ENCODE measurements around the gene CATSPERD.
"Not testable (repeated sequence)": the region's sequence is repeated elsewhere in the genome, so short reads cannot be mapped to it uniquely, and the experiment has no call there.

CATSPERD gene

GRCh38 chr19:5686326-5686646, 34.2 kb upstream of the CATSPERD start:
- DNase-seq = no peak

- DNase-seq = peak; percentile 87
These were observed 33.6 kb upstream of the CATSPERD start for GRCh38 chr19:5686647-5687359.

- no peak for DNase-seq
These were observed 32.9 kb upstream of the CATSPERD start for GRCh38 chr19:5687360-5688198.

GRCh38 chr19:5688262-5688881, 32.1 kb upstream of the CATSPERD start:
- DNase-seq = not testable (repeated sequence)

- peak; percentile 99 for DNase-seq
These were observed 30.1 kb upstream of the CATSPERD start, which contains the start of gene RPL36 for GRCh38 chr19:5690125-5690954. Gene RPL36, plus strand, starts transcription at chr19:5690295. Its CDS starts 213 bp downstream, at chr19:5690508.

GRCh38 chr19:5690955-5691821, 29.2 kb upstream of the CATSPERD start:
- DNase-seq = peak; percentile 28

- no peak for DNase-seq
These were observed 28.4 kb upstream of the CATSPERD start for GRCh38 chr19:5691822-5692722.

- DNase-seq = no peak
These were observed 27.7 kb upstream of the CATSPERD start for GRCh38 chr19:5692723-5693194.

GRCh38 chr19:5693195-5694166, 27.0 kb upstream of the CATSPERD start:
- no peak for DNase-seq

GRCh38 chr19:5694167-5694955, 26.1 kb upstream of the CATSPERD start:
- no peak for DNase-seq

- no peak for DNase-seq
These were observed 25.3 kb upstream of the CATSPERD start for GRCh38 chr19:5694956-5695648.

GRCh38 chr19:5695649-5696195, 24.7 kb upstream of the CATSPERD start:
- DNase-seq = no peak

GRCh38 chr19:5696196-5697021, 24.0 kb upstream of the CATSPERD start:
- no peak for DNase-seq

GRCh38 chr19:5697022-5697889, 23.2 kb upstream of the CATSPERD start:
- DNase-seq = no peak

- DNase-seq = no peak
These were observed 22.4 kb upstream of the CATSPERD start for GRCh38 chr19:5697890-5698634.
